OCI-LY1 (cell line): ENCODE data around the gene PRKCA.
"Not testable (repeated sequence)": the region's sequence is repeated elsewhere in the genome, so short reads cannot be mapped to it uniquely, and the experiment has no call there.

ENCODE experiments used
- CTCF ChIP-seq: fragments of 200-600 bp; sonication (generic), shearing (Covaris generic); IDR thresholded peaks from 2 replicates; pipeline ENCODE4 v1.5.1; 2017; ENCODE audit warnings: mild to moderate bottlenecking, antibody characterized with exemption, low read length, moderate library complexity, mixed read lengths
- EZH2 ChIP-seq: fragments of 200-600 bp; sonication (generic), shearing (Covaris generic); IDR thresholded peaks from 2 replicates; pipeline ENCODE4 v1.8.0; 2017; ENCODE audit warnings: borderline replicate concordance, mixed run types, mild to moderate bottlenecking, antibody characterized with exemption, low read length, moderate library complexity, mixed read lengths

GRCh38 chr17:66624630-66625029 lies 322.2 kb downstream of the PRKCA start:
- not testable (repeated sequence) for TF ChIP-seq EZH2, CTCF
